GM19099 (cell line): Measurements from ENCODE around the gene MAEA.

ENCODE experiments used
- POLR2A ChIP-seq: IDR thresholded peaks from 3 replicates; pipeline ENCODE4 v1.6.1; 2011; ENCODE audit warnings: low read depth; ENCODE audit not compliant: insufficient read length; ENCODE audit errors: extremely low read depth

The MAEA gene

GRCh38 chr4:1285790-1286553, 3.7 kb upstream of the MAEA start:
- TF ChIP-seq POLR2A: no peak

- no peak for TF ChIP-seq POLR2A
Measured at GRCh38 chr4:1288786-1289185, 905 bp upstream of the MAEA start.

- TF ChIP-seq POLR2A: no peak
Measured at GRCh38 chr4:1290165-1290977, 680 bp downstream of the MAEA start.

DNA sequence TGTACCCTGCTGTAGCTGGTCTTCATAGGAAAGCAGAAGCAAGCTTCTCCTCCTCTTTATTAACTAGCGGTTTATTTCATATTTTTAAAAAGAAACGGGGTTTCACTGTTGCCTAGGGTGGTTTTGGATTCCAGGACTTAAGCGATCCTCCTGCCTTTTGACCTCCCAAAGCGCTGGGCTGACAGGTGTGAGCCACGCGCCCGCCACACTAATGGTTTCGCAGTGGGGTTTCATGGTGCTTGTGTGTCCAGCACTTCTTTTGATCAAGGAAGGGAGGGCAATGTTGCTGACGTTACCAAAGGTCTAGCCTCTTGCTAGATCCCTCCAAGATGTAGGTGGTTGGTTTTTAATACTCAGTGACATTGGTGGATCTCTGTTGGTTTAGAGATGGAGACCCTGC, 1.4 kb downstream of the MAEA start:
- TF ChIP-seq POLR2A: no peak

- TF ChIP-seq POLR2A: no peak
Measured at GRCh38 chr4:1291996-1292702, 2.5 kb downstream of the MAEA start.

GRCh38 chr4:1293531-1293941, 3.8 kb downstream of the MAEA start:
- no peak for TF ChIP-seq POLR2A

DNA sequence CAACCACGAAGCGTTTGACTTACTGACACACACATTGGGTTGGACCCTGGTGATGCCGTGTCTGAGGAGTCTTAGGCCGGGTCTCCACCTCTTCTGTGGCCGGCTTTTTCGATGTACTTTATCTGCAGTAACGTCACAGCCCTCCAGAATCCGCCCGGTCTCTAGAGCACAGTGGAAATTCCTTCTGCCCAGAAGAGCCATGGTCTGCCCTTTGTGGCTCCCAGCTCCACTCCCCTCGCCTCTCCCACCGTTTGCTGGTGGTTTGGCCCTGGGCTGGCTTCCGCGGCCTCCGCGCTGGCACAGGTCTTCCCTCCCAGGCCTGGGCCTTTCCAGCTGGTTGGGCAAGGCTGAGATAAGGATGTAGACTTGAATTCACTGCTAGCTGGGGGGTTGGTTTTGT, 4.3 kb downstream of the MAEA start:
- no peak for TF ChIP-seq POLR2A

- no peak for TF ChIP-seq POLR2A
Measured at GRCh38 chr4:1294424-1294823, 4.7 kb downstream of the MAEA start.

DNA sequence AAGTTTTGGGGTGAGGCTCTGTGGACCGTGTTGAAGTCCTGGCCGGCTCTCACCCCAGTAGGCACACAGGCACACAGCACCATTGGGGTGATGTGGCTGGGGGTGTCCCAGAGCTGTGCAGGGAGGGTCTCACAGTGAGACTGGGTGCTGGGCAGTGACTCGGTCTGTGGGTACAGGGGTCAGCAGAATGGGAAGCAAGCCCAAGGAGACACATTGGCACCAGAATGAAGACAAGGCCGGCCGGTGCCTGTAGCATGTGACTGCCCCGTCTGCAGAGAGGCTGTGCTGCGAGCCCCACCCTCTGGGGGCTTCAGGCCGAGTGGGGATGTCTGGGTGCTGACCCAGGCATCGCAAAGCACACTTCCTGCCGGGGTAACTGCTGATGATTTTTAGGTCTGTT, 5.2 kb downstream of the MAEA start:
- no peak for TF ChIP-seq POLR2A

DNA sequence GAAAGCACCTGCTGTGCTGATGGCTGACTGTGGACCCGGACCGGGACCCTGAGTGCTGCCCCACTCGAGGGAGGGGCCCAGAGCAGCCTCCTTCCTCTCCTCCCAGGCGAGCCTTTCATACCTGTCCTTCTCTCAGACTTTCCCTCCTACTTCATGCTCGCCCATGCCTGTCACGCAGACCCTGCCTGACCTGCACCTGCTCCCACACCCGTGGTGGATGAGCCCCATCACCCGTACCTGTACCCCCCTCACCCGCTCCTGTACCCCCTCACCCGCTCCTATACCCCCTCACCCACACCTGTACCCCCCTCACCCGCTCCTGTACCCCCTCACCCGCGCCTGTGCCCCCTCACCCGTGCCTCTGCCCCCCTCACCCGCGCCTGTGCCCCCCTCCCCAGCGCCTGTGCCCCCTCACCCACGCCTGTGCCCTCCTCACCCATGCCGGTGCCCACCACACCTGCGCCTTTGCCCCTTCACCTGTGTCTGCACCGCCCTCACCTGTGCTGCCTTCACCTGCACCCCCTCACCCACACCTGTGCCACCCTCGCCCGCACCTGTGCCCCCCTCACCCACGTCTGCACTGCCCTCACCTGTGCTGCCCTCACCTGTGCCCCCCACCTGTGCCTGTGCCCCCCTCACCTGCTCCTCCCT, 5.8 kb downstream of the MAEA start:
- no peak for TF ChIP-seq POLR2A

GRCh38 chr4:1296324-1297022, 6.8 kb downstream of the MAEA start:
- no peak for TF ChIP-seq POLR2A

- no peak for TF ChIP-seq POLR2A
Measured at GRCh38 chr4:1297023-1297395, 7.3 kb downstream of the MAEA start.

GRCh38 chr4:1297456-1298325, 8.0 kb downstream of the MAEA start:
- TF ChIP-seq POLR2A: no peak

GRCh38 chr4:1298461-1298860, 8.8 kb downstream of the MAEA start:
- no peak for TF ChIP-seq POLR2A
